ENCODE data around the gene SCGB1D2.

DNA sequence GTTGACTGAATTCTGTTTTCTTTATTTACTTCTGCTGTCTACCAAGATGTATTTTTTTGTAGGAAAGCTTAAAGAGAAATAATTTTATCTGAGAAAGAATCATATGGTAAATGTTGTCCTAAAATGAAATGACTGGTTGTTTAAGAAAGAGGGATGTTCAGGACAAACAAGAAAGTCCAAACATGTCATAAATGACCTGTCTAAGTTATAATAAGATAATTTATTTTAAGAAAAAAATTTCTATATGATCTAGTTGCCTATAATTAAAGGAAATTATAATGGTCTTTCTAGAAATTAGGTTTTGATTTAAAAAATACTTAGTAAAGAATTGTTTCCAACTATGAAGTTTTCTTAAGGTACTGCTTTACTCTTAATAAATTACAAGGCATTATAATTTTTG lies 38.4 kb downstream of the SCGB1D2 start:
- TF ChIP-seq, protein P1, sequence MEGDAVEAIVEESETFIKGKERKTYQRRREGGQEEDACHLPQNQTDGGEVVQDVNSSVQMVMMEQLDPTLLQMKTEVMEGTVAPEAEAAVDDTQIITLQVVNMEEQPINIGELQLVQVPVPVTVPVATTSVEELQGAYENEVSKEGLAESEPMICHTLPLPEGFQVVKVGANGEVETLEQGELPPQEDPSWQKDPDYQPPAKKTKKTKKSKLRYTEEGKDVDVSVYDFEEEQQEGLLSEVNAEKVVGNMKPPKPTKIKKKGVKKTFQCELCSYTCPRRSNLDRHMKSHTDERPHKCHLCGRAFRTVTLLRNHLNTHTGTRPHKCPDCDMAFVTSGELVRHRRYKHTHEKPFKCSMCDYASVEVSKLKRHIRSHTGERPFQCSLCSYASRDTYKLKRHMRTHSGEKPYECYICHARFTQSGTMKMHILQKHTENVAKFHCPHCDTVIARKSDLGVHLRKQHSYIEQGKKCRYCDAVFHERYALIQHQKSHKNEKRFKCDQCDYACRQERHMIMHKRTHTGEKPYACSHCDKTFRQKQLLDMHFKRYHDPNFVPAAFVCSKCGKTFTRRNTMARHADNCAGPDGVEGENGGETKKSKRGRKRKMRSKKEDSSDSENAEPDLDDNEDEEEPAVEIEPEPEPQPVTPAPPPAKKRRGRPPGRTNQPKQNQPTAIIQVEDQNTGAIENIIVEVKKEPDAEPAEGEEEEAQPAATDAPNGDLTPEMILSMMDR (IDR thresholded peaks at IDR 0.05) = no peak
- no peak for TF ChIP-seq POLR2A (IDR thresholded peaks at IDR 0.05)
- no peak for TF ChIP-seq EP300 (IDR thresholded peaks at IDR 0.05)
